C1 segment of cervical spinal cord (tissue), 14 donors: ENCODE data around the gene HECW1.
"Not testable (repeated sequence)": the region's sequence is repeated elsewhere in the genome, so short reads cannot be mapped to it uniquely, and the experiment has no call there.

ENCODE experiments used
- DNase-seq, 14 donors: peaks; one replicate each; lab custom pipeline; 2025; lab: John Stamatoyannopoulos, UW

HECW1 gene

GRCh38 chr7:43465581-43466554 lies 353.4 kb downstream of the HECW1 start:
- DNase-seq: no peak

- DNase-seq: no peak
These were observed 355.0 kb downstream of the HECW1 start for GRCh38 chr7:43467406-43467805.

GRCh38 chr7:43467846-43468245 lies 355.4 kb downstream of the HECW1 start:
- DNase-seq: no peak

GRCh38 chr7:43469051-43469450 lies 356.6 kb downstream of the HECW1 start:
- no peak for DNase-seq

- no peak for DNase-seq
These were observed 357.7 kb downstream of the HECW1 start for GRCh38 chr7:43470110-43470509.

GRCh38 chr7:43475983-43476382 lies 363.5 kb downstream of the HECW1 start:
- DNase-seq: no peak

GRCh38 chr7:43476896-43477295 lies 364.4 kb downstream of the HECW1 start:
- no peak for DNase-seq

- DNase-seq: no peak
These were observed 366.6 kb downstream of the HECW1 start for GRCh38 chr7:43479042-43479441.

- no peak for DNase-seq
These were observed 367.1 kb downstream of the HECW1 start for GRCh38 chr7:43479543-43479942.

GRCh38 chr7:43480581-43480980 lies 368.1 kb downstream of the HECW1 start:
- no peak for DNase-seq

- DNase-seq: no peak
These were observed 369.6 kb downstream of the HECW1 start for GRCh38 chr7:43481902-43482678.

- no peak for DNase-seq
These were observed 370.3 kb downstream of the HECW1 start for GRCh38 chr7:43482679-43483252.

- no peak for DNase-seq
These were observed 372.4 kb downstream of the HECW1 start for GRCh38 chr7:43484678-43485395.

- no peak for DNase-seq
These were observed 373.1 kb downstream of the HECW1 start for GRCh38 chr7:43485580-43485979.

GRCh38 chr7:43486008-43486407 lies 373.6 kb downstream of the HECW1 start:
- DNase-seq: not testable (repeated sequence)

- no peak for DNase-seq
These were observed 374.2 kb downstream of the HECW1 start for GRCh38 chr7:43486634-43487033.

GRCh38 chr7:43487731-43488073 lies 375.3 kb downstream of the HECW1 start:
- DNase-seq: no peak

- DNase-seq: no peak
These were observed 376.8 kb downstream of the HECW1 start for GRCh38 chr7:43489257-43489656.

GRCh38 chr7:43490016-43490415 lies 377.6 kb downstream of the HECW1 start:
- DNase-seq: no peak

- DNase-seq: no peak
These were observed 378.7 kb downstream of the HECW1 start for GRCh38 chr7:43491123-43491522.

- no peak for DNase-seq
These were observed 379.5 kb downstream of the HECW1 start for GRCh38 chr7:43491984-43492383.

GRCh38 chr7:43492896-43493295 lies 380.4 kb downstream of the HECW1 start:
- DNase-seq: no peak
